Renal pelvis (tissue), 4 donors: Measurements from ENCODE around the gene PCDHA4. TPM values are rescaled to one million over a fixed set of nuclear protein-coding genes. Genes with fewer than 3 reads are reported as not detected.
"Not testable (repeated sequence)": the region's sequence is repeated elsewhere in the genome, so short reads cannot be mapped to it uniquely, and the experiment has no call there.

Experiments used
- DNase-seq: peaks from one replicate; pipeline ENCODE4 v3.0.0-alpha.2; 2013
- polyA plus RNA-seq, 3 donors: library from polyadenylated mRNA; unstranded; fragments of 120-200 nt; gene quantifications; one replicate each; pipeline ENCODE4 v1.2.1, GENCODE V29; 2013; ENCODE audit not compliant: insufficient read length in 3 of 3

PCDHA4 gene
- polyA plus RNA-seq, 3 donors: 0.73 to 1.2 (median 0.81) TPM

GRCh38 chr5:140849831-140850634 is 43.2 kb downstream of the PCDHA4 start:
- not testable (repeated sequence) for DNase-seq

- peak; percentile 8 for DNase-seq
These were observed 49.2 kb downstream of the PCDHA4 start, which contains the start of gene PCDHA10 for GRCh38 chr5:140855772-140856674. PCDHA10 (plus strand) TSS chr5:140855897; CDS start chr5:140856049, 152 bp downstream.

GRCh38 chr5:140857177-140857986 is 50.5 kb downstream of the PCDHA4 start:
- no peak for DNase-seq

GRCh38 chr5:140857987-140858240 is 51.0 kb downstream of the PCDHA4 start:
- no peak for DNase-seq

GRCh38 chr5:140862441-140863295 is 55.8 kb downstream of the PCDHA4 start:
- DNase-seq: no peak

Other genes with a start within 250 kb of the PCDHA4 start
- 10 to 100 TPM; 26.8 to 31.7 (median 27.0) TPM for gene SRA1, start 249.6 kb upstream of the PCDHA4 start, polyA plus RNA-seq
- gene APBB3, start 242.5 kb upstream of the PCDHA4 start, polyA plus RNA-seq: 10 to 100 TPM; 31.8 to 65.7 (median 61.0) TPM
- gene SLC35A4, start 242.2 kb upstream of the PCDHA4 start, polyA plus RNA-seq: 10 to 100 TPM; 77.1 to 87.2 (median 85.2) TPM
- 10 to 100 TPM in 2 of 3 donors, 1 to 10 TPM in 1; 8.4 to 10.6 (median 10.3) TPM for gene CD14, start 173.9 kb upstream of the PCDHA4 start, polyA plus RNA-seq
- gene TMCO6, start 167.6 kb upstream of the PCDHA4 start, polyA plus RNA-seq: 10 to 100 TPM; 16.5 to 25.0 (median 22.1) TPM
- gene NDUFA2, start 159.4 kb upstream of the PCDHA4 start, polyA plus RNA-seq: 10 to 100 TPM; 83.0 to 99.7 (median 99.4) TPM
- 100 to 1,000 TPM; 147 to 180 (median 177) TPM for gene IK, start 159.2 kb upstream of the PCDHA4 start, polyA plus RNA-seq
- gene WDR55, start 142.2 kb upstream of the PCDHA4 start, polyA plus RNA-seq: 10 to 100 TPM; 14.4 to 19.2 (median 18.6) TPM
- gene DND1, start 133.5 kb upstream of the PCDHA4 start, polyA plus RNA-seq: under 1 TPM in 2 of 3 donors, not detected in 1; 0.44 to 0.58 TPM
- gene HARS1, start 115.7 kb upstream of the PCDHA4 start, polyA plus RNA-seq: 10 to 100 TPM; 67.5 to 81.8 (median 75.1) TPM
- gene HARS2, start 115.6 kb upstream of the PCDHA4 start, polyA plus RNA-seq: 10 to 100 TPM; 43.1 to 62.8 (median 55.1) TPM
- gene ZMAT2, start 106.6 kb upstream of the PCDHA4 start, polyA plus RNA-seq: 100 to 1,000 TPM in 2 of 3 donors, 10 to 100 TPM in 1; 97.1 to 131 (median 127) TPM
- gene PCDHA1, start 20.9 kb upstream of the PCDHA4 start, polyA plus RNA-seq: under 1 TPM in 1 of 3 donors, not detected in 2; 0.15 TPM
- under 1 TPM; 0.18 to 0.32 (median 0.20) TPM for gene PCDHA2, start 12.2 kb upstream of the PCDHA4 start, polyA plus RNA-seq
- under 1 TPM; 0.33 to 0.40 (median 0.38) TPM for gene PCDHA3, start 6.0 kb upstream of the PCDHA4 start, polyA plus RNA-seq
- under 1 TPM; 0.09 to 0.18 (median 0.14) TPM for gene PCDHA5, start 14.5 kb downstream of the PCDHA4 start, polyA plus RNA-seq
- gene PCDHA6, start 20.9 kb downstream of the PCDHA4 start, polyA plus RNA-seq: under 1 TPM; 0.25 to 0.37 (median 0.32) TPM
- under 1 TPM; 0.19 to 0.47 (median 0.34) TPM for gene PCDHA7, start 27.2 kb downstream of the PCDHA4 start, polyA plus RNA-seq
- gene PCDHA8, start 34.1 kb downstream of the PCDHA4 start, polyA plus RNA-seq: under 1 TPM in 1 of 3 donors, not detected in 2; 0.10 TPM
- under 1 TPM; 0.03 to 0.08 (median 0.06) TPM for gene PCDHA9, start 41.3 kb downstream of the PCDHA4 start, polyA plus RNA-seq
- under 1 TPM; 0.33 to 0.59 (median 0.39) TPM for gene PCDHA10, start 48.8 kb downstream of the PCDHA4 start, polyA plus RNA-seq
- under 1 TPM; 0.05 to 0.24 (median 0.18) TPM for gene PCDHA11, start 61.9 kb downstream of the PCDHA4 start, polyA plus RNA-seq
- under 1 TPM in 2 of 3 donors, not detected in 1; 0.07 to 0.14 TPM for gene PCDHA12, start 68.2 kb downstream of the PCDHA4 start, polyA plus RNA-seq
- gene PCDHA13, start 75.1 kb downstream of the PCDHA4 start, polyA plus RNA-seq: under 1 TPM in 1 of 3 donors, not detected in 2; 0.07 TPM
- gene PCDHAC1, start 119.2 kb downstream of the PCDHA4 start, polyA plus RNA-seq: under 1 TPM; 0.06 to 0.10 (median 0.06) TPM
- gene PCDHAC2, start 159.4 kb downstream of the PCDHA4 start, polyA plus RNA-seq: under 1 TPM; 0.29 to 0.71 (median 0.53) TPM
- under 1 TPM; 0.04 to 0.15 (median 0.08) TPM for gene PCDHB1, start 244.3 kb downstream of the PCDHA4 start, polyA plus RNA-seq